GM12864 (cell line): ENCODE data around the gene MIB2.

Experiments
- DNase-seq: peaks from one replicate; pipeline ENCODE4 v3.0.0-alpha.2; 2011; ENCODE audit warnings: low read depth
- H3K4me3 ChIP-seq: 2 replicates; pipeline ENCODE4 v1.5.1; 2011; ENCODE audit warnings: mild to moderate bottlenecking, low read depth, low read length, control low read depth
- TF ChIP-seq, protein P1 (sequence below): IDR thresholded peaks from 2 replicates; pipeline ENCODE4 v1.5.1; 2011; ENCODE audit warnings: low read depth, mild to moderate bottlenecking, moderate library complexity, low read length, control low read depth, inconsistent platforms; ENCODE audit errors: missing control alignments

MIB2 gene

DNA sequence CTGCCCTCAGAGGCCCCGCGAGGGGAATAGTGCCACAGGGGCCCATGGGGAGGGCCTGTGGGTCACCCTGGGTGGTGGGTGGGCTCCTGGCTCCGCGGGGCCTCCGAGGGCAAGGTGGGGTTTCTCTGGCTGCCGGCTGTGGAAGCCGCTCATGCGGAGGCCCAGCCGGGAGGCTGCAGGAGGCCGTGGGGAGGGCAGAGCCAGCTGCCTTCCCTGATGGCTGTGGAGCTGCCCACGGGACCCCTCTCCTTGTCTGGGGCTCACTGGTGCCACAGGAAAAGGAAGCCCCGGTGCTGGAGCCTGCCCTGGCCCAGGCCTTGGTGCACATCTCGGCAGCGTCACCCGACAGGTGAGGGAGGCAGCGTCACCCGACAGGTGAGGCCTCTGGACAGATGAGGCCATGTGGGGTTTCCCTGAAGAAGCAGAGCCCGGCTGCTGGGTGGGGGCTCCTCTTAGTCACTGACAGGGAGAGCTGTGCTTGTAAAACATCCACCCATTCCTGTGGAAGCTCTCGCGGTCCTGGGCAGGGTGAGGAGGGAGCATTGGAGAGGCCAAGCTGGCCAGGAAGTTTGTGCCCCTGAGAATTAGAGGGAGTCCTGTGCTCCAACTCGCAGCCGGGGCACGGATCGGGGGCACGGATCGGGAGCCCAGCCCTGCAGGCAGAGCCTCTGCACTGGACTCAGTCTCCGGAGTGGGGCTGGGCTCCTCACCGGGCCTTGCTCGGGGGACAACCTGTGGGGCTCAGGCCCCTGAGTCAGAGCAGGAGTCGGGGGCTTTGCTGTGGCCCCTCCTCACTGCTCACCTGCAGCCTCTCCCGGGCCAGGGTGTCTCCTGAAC is 6.1 kb downstream of the MIB2 start:
- DNase-seq = no peak
- TF ChIP-seq, protein P1, sequence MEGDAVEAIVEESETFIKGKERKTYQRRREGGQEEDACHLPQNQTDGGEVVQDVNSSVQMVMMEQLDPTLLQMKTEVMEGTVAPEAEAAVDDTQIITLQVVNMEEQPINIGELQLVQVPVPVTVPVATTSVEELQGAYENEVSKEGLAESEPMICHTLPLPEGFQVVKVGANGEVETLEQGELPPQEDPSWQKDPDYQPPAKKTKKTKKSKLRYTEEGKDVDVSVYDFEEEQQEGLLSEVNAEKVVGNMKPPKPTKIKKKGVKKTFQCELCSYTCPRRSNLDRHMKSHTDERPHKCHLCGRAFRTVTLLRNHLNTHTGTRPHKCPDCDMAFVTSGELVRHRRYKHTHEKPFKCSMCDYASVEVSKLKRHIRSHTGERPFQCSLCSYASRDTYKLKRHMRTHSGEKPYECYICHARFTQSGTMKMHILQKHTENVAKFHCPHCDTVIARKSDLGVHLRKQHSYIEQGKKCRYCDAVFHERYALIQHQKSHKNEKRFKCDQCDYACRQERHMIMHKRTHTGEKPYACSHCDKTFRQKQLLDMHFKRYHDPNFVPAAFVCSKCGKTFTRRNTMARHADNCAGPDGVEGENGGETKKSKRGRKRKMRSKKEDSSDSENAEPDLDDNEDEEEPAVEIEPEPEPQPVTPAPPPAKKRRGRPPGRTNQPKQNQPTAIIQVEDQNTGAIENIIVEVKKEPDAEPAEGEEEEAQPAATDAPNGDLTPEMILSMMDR = no peak
- H3K4me3 ChIP-seq = no peak overlapping the region

DNA sequence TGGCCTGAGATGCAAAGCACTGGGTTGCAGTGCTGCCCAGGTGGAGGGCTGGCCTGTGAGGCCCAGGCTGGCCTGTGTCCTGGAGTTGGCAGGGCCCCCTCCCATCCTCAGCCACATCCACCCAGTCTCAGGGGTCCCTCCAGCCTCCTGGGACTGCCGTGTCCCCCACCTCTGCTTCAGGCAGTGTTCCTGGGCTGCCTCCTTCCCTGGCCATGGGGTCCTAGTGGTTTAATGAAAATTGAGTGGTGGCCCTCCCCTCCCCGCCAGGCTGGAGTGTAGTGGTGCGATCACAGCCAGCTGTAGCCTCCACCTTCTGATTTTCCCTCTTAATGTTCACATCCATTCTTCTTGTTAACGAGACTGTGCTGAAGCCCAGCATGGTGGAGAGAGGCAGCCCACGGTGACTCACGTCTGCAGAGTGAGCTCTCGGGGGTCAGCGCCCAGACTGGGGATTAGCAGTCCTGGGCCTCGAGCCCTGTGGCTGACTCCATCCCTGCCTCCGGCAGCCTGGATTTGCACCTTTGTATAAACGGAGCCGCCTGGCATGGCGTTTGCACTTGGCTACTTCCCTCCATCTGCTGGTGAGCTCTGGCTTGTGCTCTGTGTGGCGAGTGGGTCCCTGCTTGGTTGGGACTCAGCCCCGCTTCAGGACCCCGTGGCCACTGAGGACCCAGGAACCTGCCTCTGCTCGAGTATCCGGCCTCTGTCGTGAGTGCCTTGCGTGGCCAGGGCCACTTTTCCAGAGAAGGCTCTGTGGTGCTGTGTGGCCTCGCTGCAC is 6.9 kb downstream of the MIB2 start:
- TF ChIP-seq, protein P1 = no peak
- no peak overlapping the region for H3K4me3 ChIP-seq
- no peak for DNase-seq

DNA sequence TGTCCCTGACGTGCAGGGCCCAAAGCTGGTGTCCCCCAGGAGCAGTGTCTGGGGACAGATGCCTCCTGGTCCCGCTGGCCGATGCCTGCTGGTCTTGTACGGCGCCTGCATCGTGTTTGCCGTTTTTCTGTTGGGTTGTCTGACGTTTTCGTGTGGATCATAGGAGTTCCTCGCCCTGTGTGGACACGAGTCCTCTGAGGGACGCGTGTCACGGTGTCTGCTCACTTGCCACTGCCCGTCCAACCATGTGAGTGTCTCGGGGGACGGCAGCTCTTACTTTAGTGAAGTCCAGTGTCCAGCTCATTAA is 7.4 kb downstream of the MIB2 start:
- H3K4me3 ChIP-seq = no peak overlapping the region
- no peak for DNase-seq
- TF ChIP-seq, protein P1 = no peak

DNA sequence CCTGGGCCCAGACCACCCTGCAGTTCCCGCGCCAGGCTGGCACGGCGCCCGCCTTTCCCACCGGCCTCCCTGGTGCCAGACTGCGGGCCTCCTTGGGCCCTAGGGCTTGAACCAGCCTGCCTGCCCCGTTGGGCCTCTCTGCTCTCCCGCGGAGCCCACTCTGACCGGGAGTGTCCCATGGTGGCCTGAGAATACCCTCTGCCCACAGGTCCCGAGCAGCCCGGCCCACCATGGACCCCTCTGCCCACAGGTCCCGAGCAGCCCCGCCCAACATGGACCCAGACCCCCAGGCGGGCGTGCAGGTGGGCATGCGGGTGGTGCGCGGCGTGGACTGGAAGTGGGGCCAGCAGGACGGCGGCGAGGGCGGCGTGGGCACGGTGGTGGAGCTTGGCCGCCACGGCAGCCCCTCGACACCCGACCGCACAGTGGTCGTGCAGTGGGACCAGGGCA is 7.9 kb downstream of the MIB2 start:
- TF ChIP-seq, protein P1 = no peak
- DNase-seq = no peak
- no peak overlapping the region for H3K4me3 ChIP-seq

DNA sequence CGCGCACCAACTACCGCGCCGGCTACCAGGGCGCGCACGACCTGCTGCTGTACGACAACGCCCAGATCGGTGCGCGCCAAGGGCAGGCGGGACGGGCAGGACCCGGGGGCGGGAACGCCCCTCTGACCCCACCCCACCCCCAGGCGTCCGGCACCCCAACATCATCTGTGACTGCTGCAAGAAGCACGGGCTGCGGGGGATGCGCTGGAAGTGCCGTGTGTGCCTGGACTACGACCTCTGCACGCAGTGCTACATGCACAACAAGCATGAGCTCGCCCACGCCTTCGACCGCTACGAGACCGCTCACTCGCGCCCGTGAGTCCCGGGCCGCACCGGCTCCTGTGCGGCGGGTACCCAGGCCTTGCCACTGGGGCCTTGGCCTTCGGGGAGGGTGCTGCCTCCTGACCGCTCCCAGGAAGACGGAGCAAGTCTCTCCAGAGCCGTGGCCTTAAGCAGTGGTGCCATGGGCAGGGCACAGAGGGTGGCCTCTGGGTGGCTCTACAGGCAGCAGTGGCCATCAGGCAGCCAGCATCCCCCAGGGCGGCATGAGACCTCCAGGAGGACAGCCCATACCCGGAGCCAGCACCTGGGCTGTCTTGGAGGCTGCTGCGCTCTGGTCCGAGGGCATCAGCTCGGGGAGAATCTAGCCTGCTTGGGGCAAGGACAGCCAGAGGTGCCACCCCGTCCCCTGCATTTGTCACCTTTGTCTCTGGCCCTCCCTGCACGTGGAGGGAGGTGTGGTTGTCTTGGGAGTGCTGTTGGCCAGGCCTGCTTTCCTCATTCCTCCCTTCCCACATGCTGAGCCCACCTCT is 8.5 kb downstream of the MIB2 start:
- H3K4me3 ChIP-seq = no peak overlapping the region
- TF ChIP-seq, protein P1 = no peak
- DNase-seq = no peak

DNA sequence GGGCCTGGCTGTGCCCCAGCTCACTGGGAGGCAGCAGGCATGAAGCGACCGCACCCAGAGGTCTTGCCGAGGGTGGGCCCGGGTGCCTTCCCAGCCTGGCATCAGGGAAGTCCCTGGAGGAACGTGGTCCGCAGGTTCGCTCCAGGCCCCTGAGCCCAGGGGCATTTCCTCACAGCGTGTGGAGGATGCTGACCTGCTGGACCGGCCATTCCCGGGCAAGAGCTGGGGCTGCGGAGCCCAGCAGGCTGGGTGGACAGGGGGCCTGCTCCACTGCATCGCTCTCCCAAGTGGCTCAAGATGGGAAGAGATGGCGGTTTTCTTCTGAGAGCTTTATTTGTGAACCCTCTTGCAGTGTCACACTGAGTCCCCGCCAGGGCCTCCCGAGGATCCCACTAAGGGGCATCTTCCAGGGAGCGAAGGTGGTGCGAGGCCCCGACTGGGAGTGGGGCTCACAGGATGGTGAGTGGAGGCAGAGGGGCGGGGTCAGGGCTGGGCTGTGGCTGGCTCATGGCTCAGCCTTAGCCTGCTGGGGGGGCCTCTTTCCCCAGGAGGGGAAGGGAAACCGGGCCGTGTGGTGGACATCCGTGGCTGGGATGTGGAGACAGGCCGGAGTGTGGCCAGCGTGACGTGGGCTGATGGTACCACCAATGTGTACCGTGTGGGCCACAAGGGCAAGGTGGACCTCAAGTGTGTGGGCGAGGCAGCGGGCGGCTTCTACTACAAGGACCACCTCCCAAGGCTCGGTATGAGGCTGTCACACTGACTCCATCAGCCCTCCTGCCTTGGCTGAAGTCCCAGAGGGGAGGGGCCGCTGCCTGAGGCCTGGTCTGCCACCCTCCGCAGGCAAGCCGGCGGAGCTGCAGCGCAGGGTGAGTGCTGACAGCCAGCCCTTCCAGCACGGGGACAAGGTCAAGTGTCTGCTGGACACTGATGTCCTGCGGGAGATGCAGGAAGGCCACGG is 9.4 kb downstream of the MIB2 start:
- H3K4me3 ChIP-seq = no peak overlapping the region
- DNase-seq = no peak
- TF ChIP-seq, protein P1 = no peak
